ENCODE data around the gene OPCML.

DNA sequence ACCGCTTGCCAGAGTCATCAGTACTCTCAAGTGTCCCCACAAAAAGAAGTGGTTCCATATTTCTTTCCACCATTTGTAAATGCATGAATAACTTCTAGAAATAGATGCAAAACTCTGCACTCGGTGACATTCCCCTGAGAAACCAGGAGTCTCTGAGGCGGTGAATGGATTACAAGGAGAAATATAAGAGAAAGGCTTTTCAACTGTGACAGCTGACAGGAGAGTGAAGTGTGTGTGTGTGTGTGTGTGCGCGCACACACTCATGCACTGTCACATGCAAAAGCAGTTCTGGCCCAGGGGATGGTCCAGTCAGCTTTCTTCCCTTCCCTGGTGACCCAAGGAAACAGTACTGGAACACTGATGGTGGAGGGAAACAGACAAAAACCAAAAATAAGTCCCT lies 710.0 kb downstream of the OPCML start:
- TF ChIP-seq CTCF (IDR thresholded peaks at IDR 0.05; ENCODE audit: insufficient read depth, low read length) (no peak), GABPA (IDR thresholded peaks at IDR 0.05; ENCODE audit: low read depth) (no peak), POLR2AphosphoS5 (IDR thresholded peaks at IDR 0.05; ENCODE audit: low read depth) (no peak)

Data from HL-60 (cell line).